Posterior cingulate gyrus (tissue), 11 donors: ENCODE data around the gene LENG1.
A peak's percentile ranks its signal among the peaks of the same experiment; 100 is the strongest.
"Not testable (repeated sequence)": the region's sequence is repeated elsewhere in the genome, so short reads cannot be mapped to it uniquely, and the experiment has no call there.

ENCODE experiments used
- DNase-seq, 10 donors: peaks; one replicate each; pipeline versions ENCODE4 v3.0.0 to v3.0.0-alpha.2; 2020 to 2021; ENCODE audit warnings: mixed read lengths in 3 of 10
- intact Hi-C: fragments of 100-400 bp; cut with DNase I; formaldehyde crosslinking; loops from one replicate; pipeline ENCODE4 v1.15.1; 2023

Gene LENG1

DNA sequence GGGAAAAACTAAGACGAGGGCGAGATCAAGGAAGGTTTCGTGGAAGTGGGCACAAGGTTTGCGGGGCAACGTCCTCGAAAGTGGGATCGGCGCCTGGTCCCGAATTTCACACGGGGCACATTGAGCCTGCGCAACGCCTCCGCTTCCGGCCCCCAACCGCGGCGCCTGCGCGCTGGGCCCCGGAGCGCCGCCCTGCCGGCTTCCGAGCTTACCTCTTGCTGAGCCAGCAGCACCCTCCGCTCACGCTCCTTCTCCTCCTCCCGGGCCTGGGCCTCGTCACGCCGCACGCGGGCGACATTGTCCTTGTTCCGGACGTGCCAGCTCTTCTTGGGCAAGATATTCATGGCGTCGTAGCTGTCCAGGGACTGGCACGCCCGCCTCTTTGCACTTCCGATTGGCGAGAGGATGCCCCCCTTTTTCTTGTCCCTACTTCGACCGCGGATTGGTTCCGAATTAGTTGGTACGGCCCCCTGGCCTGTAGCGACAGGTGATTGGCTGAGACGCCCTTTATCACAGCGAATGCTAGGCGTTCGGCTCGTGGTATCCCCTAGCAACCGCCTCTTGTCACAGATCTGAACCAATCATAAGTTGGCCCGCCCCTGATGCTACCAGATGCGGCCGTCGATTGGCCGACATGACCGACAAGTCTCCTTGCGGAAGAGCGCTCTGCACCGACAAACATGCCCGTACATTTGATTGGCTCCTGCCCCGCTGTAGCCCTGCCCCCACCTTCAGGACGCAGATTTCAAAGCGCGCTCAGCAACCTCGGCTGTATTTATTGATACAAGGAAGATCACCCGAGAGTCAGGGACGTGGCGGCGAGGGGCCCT lies at the start of gene LENG1:
Gene LENG1 (minus strand): TSS at position 370 of the 830 bp plus-strand sequence. CDS start 26 bp downstream, at position 344.
- intact Hi-C loops: no loop called here
- DNase-seq: peak; percentile 99 to 100 (median 100)

DNA sequence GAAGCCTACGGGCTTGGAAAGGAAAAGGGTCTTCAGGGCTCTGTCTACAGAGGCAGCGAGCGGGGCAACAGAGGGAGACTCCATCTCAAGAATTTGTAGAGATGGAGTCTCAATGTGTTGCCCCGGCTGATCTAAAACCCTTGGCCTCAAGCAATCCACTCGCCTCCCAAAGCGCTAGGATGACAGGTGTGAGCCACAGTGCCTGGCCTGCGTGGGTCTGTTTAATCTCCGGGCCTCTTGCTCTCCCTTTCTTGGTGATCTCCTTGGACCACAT lies 49.2 kb upstream of the LENG1 start:
- no peak for DNase-seq
- intact Hi-C loops: no loop called here

DNA sequence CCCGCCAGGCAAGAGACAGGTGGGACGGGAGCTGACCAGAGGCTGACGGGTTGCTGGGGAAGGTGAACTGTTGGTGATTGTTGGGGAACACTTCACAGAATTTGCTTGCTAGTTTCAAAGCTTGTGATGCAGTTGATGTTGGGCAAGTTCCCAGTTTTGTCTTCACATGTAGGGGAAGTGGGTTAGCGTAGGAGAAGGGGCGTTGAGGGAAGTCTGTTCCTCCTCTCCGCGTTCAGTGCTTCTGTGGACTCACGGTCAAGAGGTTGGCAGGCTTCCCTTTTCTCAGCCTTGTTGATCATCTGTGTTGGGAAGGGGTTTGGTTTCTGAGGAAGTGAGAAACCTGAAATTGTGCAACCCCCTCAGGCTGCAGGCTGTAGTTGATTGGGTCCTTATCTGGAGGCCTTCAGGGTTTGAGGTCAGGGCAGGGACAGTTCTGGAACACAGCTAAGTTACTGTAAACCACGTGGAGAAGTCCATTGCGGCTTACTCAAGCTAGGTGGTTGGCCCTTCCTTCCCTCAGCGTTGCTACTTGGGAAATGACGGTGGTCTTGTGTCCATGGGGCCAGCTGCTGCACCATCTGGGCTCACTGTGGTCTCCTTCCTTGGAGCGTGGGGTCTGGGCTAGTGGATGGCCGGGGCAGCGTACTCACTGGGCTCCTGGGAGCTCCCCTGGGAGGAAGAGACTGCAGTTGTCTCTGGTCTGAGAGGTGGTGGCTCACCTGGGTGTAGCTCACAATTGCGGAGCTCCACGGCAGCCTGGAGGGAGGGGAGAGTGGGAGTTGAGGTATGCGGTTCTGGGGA lies 48.7 kb upstream of the LENG1 start:
- intact Hi-C loops: no loop called here
- peak in 5 of 10 donors; percentile 26 to 83 (median 63) for DNase-seq

DNA sequence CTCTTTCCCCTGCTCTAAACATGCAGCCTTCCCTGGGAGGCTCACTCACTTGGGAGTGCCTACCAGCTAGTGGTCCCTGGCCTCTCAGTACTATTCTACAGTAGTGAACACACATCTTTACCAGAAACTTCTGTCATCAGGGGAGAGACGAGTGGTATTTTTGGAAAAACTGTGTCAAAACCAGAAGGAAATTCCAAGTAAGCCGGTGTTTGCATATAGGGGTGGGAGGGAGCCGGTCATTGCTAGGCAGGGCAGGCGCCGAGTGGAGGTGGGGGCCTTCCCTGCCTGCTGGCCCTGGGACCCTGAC lies 48.1 kb upstream of the LENG1 start:
- DNase-seq: peak in 1 of 10 donors; percentile 59
- intact Hi-C loops: no loop called here

DNA sequence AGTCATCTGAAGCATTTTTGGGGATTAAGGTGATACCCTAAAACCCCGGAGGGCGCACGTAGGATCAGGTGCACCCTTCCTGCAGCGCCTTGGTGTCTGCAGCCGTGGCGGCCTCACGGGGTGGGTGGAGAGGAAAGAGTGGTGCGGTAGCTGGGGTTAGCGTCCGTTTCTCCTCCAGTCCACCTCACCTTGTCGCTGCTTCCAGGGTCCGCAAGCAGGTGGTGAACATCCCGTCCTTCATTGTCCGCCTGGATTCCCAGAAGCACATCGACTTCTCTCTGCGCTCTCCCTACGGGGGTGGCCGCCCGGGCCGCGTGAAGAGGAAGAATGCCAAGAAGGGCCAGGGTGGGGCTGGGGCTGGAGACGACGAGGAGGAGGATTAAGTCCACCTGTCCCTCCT lies 47.7 kb upstream of the LENG1 start:
- intact Hi-C loops: not testable (repeated sequence)
- peak in 3 of 10 donors; percentile 32 to 56 (median 52) for DNase-seq

DNA sequence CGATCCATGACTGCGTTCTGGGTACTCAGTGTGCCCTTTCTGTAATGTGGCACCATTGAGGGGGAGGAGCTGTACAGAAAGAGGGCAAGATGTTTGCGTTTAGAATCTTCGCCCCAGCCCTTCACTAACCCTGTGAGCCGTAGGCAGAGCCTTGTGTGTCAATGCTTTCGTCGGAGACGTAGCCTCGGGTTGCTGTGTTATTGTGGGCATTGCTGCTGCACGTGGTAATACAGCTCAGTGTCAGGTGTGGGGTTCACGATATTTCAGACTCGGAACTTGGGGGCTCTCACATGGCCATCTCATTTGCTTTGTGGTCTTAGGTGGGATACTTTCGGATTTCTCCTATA lies 47.3 kb upstream of the LENG1 start:
- peak in 2 of 10 donors; percentile 5 to 12 for DNase-seq
- intact Hi-C loops: no loop called here

DNA sequence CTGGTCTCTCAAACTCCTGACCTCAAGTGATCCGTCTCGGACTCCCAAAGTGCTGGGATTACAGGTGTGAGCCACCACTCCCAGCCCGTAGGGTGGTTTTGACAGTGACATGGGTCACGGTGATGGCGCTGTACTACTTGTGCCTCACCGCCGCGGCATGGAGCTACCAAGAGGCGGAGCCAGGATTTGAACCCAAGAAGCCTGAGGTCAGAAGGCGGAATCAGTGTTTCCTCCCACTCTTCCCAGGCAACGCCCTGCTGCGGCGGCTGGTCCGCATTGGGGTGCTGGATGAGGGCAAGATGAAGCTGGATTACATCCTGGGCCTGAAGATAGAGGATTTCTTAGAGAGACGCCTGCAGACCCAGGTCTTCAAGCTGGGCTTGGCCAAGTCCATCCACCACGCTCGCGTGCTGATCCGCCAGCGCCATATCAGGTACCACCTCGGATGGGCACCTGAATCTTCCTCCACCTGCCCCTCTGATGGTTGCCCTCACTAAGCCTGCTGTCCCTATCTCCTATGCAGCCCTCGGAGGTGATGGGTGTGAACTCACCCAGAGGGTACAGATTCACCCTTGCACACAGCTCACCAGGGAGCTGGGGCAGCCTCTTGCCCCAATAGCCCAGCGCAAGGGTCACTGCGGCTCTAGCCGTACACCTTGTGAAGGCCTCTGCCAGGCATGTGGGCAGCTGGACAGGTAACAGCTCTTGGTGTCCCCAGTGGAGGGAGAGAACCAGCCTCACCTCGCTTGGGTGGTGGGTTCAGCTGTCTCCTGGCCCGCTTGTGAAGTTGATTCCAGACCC lies 46.7 kb upstream of the LENG1 start:
- peak in 3 of 10 donors; percentile 46 to 64 (median 53) for DNase-seq
- intact Hi-C loops: no loop called here

DNA sequence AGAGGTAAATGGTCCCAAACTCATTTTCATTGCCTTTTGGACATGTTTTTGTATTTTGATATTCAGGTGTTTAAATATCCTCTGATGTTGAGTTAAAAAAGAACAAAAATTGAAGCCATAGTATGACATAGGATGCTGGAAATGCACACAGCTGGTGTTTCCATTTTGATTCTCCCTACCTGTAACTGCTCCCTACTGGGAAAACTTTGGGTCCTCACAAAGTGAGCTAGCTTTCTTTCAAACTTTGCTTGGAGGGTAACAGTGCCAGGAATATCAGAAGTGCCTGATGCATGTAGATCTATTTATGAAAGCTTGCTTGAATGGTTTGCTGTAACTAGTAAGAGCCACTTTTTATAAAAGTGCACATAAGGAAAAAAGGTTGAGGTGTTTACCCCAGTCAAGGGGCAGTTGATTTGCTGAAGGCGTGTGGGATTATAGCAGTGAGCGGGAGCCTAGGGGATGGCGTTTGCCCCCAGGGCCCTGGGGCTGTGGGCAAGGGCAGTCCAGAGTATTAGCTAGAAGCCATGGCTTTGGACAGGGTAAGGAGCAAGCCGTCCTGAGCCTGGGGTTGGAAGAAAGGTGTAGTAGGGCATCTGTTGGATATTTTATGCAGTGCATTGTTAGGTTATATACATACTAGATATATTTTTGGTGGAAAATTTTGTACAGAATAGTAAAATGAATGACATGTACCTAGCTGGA lies 45.4 kb upstream of the LENG1 start:
- peak in 2 of 10 donors; percentile 13 to 68 for DNase-seq

DNA sequence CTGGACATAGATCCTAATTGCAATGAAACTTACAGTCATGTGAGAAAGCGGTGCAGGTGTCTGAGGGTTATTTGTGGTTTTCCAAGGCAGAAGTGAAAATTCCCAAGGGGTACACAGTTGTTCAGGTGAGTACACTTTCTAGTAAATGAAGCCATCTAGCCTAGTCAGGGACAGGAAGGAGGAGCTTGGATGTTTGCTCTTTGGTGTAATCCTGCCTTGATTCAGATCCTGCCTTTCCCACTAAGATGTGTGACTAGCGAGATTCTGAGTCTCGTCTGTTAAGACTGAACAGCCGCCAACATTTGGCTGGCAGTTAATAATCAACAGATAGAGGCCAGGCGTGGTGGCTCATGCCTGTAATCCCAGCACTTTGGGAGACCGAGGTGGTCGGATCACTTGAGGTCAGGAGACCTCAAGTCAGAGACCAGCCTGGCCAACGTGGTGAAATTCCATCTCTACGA lies 43.7 kb upstream of the LENG1 start:
- intact Hi-C loops: no loop called here
- peak in 3 of 10 donors; percentile 3 to 32 (median 17) for DNase-seq

More for the DNA sequence above, 45.4 kb upstream of the LENG1 start:
- intact Hi-C loops: no loop called here

DNA sequence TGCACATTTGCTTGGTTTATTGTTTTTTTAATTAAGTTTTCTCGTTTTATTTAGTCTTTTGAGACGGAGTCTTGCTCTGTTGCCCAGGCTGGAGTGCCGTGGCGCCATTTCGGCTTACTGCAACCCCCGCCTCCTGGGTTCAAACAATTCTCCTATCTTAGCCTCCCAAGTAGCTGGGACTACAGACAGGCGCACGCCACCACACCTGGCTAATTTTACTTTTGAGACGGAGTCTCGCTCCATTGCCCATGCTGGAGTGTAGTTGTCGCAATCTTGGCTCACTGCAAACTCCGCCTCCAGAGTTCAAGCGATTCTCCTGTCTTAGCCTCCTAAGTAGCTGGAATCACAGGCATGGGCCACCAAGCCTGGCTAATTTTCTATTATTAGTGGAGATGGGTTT lies 42.5 kb upstream of the LENG1 start:
- intact Hi-C loops: no loop called here

DNA sequence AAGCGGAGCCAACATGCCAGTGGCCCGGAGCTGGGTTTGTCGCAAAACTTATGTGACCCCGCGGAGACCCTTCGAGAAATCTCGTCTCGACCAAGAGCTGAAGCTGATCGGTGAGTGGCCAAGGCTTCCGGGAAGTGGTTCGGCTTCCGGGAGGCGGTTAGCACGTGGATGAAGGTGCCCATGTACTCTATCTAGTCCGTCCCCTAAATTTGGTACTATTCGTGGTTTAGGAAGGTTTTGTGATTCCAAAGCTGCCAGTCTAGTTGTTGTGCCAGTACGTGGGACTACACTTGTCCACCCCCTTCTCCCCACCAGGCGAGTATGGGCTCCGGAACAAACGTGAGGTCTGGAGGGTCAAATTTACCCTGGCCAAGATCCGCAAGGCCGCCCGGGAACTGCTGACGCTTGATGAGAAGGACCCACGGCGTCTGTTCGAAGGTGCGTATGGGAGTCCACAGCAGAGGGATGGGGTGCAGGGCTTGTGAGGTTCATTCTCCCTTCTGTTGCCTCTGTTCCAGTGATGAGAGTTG lies 41.7 kb upstream of the LENG1 start:
- DNase-seq: peak in 2 of 10 donors; percentile 43 to 82
- intact Hi-C loops: no loop called here

More for the DNA sequence above, 42.5 kb upstream of the LENG1 start:
- DNase-seq: peak in 3 of 10 donors; percentile 3 to 31 (median 27)

DNA sequence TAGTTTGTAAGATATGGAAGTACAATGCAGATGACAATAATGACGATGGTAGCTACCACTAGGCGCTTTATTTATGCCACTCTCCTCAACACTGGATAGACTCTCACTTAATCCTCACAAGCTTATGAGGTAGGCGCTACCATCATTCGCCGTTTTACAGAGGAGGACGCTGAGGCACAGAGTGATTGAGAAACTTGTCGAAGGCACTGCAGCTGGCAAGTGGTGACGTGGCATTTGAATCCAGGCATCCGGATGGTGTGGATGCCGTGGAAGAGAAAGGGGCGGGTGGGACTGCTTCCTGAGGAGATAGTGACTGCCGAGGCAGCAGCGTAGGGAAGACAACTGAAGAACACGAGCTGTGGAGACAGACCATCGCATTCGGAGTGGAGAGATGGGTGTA lies 39.9 kb upstream of the LENG1 start:
- intact Hi-C loops: no loop called here

DNA sequence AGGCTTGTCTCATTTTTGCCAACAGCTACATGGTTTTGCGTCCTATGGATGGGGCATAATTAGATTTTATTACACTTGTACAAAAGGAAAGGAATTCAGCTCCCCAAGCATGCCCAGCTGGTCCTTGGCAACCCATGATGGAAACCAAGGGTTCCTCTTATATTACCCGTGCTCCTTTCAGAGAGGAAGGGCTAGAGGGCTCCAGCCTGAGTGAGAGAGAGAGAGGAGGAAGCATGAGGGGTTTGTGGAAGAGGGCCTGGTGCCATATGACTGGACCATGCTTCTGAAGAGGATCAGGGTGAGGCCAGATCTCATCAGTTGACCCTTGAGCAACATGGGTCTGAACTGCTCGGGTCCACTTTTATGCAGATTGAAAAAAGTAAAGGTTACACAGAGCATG lies 37.6 kb upstream of the LENG1 start:
- intact Hi-C loops: no loop called here
- peak in 2 of 10 donors; percentile 0 to 9 for DNase-seq

More for the DNA sequence above, 39.9 kb upstream of the LENG1 start:
- DNase-seq: peak in 1 of 10 donors; percentile 45

DNA sequence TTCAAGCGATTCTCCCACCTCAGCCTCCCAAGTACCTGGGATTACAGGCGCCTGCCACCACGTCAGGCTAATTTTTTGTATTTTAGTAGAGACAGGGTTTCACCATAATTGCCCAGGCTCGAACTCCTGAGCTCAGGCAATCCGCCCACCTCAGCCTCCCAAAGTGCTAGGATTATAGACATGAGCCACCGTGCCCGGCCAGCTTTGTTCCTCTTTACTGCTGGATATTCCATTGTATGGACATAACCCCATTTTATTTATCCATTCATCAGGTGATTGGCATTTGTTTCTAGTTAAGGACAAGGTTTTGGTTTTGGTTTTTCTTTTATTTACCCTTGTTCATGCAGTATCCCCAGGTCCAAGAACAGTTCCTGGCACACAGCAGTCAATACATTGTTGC lies 37.0 kb upstream of the LENG1 start:
- DNase-seq: peak in 2 of 10 donors; percentile 5 to 22
- intact Hi-C loops: no loop called here

DNA sequence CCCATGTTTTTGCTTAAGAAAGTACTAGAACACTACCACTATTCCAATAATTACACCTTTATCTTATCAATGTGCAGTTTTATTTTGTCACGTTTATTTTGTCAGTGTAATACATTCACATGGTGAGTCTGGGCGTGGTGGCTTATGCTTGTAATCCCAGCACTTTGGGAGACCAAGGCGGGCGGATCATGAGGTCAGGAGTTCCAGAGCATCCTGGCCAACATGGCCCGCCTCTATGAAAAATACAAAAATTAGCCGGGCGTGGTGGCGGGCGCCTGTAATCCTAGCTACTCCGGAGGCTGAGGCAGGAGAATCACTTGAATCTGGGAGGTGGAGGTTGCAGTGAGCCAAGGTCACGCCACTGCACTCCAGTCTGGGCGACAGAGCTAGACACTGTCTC lies 34.9 kb upstream of the LENG1 start:
- peak in 1 of 10 donors; percentile 6 for DNase-seq
- intact Hi-C loops: not testable (repeated sequence)

DNA sequence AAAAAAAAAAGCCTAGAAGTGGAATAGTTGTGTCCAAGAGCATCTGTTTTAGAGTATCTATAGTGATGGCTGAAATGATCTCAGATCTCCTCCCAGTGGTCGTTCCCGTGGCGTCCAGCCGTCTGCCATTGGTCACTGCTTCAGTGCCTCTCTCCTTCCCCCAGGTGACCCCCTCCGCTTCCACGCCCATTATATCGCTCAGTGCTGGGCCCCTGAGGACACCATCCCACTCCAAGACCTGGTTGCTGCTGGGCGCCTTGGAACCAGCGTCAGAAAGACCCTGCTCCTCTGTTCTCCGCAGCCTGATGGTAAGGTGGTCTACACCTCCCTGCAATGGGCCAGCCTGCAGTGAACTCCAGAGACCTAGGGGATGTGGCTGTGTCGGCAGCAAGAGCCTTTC lies 33.5 kb upstream of the LENG1 start:
- intact Hi-C loops: no loop called here
- DNase-seq: peak in 1 of 10 donors; percentile 53

DNA sequence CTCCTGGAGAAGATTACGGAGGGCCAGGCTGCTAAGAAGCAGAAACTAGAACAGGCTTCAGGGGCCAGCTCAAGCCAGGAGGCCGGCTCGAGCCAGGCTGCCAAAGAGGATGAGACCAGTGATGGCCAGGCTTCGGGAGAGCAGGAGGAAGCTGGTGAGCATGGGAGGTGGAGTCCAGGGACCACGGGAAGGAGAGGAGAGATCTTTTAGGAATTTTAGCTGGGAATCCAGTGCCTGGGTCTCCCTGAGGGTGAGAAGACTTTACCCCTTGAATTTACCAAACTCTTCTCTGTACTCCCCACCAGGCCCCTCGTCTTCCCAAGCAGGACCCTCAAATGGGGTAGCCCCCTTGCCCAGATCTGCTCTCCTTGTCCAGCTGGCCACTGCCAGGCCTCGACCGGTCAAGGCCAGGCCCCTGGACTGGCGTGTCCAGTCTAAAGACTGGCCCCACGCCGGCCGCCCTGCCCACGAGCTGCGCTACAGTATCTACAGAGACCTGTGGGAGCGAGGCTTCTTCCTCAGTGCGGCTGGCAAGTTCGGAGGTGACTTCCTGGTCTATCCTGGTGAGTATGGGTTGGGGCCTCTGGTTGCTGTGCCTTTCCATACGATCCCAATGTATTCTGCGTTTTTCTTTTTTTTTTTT lies 32.4 kb upstream of the LENG1 start:
- intact Hi-C loops: no loop called here
- peak in 1 of 10 donors; percentile 59 for DNase-seq

DNA sequence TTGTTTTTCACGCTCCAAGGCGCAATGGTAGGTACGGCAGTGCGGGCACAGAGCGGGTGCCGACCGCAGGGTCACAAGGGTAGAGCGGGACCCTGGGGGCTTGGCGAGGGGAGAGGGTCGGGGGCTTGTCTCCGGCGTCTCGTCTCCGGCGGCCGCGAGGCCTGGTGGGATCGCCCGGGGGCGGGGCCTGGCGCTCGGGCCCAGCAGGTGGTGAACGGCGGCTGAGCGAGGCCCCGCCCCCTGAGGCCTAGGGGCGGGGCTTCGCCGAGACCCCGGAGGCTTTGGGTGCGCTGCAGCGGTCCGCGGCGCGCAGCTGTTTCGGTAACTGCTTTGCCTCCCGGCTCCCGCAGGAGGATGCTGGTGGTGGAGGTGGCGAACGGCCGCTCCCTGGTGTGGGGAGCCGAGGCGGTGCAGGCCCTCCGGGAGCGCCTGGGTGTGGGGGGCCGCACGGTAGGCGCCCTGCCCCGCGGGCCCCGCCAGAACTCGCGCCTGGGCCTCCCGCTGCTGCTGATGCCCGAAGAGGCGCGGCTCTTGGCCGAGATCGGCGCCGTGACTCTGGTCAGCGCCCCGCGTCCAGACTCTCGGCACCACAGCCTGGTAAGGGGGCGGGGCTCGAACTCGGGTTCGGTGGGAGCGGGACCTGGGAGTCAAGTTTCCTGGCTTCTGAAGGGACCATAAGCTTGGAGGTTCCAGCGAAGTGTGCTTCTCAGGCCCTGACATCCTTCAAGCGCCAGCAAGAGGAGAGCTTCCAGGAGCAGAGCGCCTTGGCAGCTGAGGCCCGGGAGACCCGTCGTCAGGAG lies 31.7 kb upstream of the LENG1 start, which contains the start of gene TSEN34:
Gene TSEN34 (plus strand): TSS at position 298 of the 800 bp plus-strand sequence. CDS start 57 bp downstream, at position 355.
- DNase-seq: peak; percentile 69 to 98 (median 80)
- intact Hi-C loops: no loop called here
